Neural progenitor cell (in vitro differentiated cells): ENCODE data around the gene R3HCC1L. TPM values are rescaled to one million over a fixed set of nuclear protein-coding genes. Genes with fewer than 3 reads are reported as not detected.

Experiments used
- DNase-seq: peaks from one replicate; pipeline ENCODE4 v3.0.0-alpha.2; 2016; ENCODE audit warnings: low spot score
- H2AFZ ChIP-seq: fragments of 200-600 bp; sonication (generic); replicated peaks from 2 replicates; pipeline ENCODE4 v1.6.1; 2016; ENCODE audit warnings: antibody characterized with exemption
- H3F3A ChIP-seq: fragments of 200-600 bp; sonication (generic); 2 replicates; pipeline ENCODE4 v1.6.1; 2016; ENCODE audit warnings: antibody characterized with exemption, low read depth
- H3K27ac ChIP-seq: fragments of 200-600 bp; sonication (generic); 2 replicates; pipeline ENCODE4 v1.5.1; 2016; ENCODE audit warnings: mild to moderate bottlenecking
- H3K27me3 ChIP-seq: fragments of 200-600 bp; sonication (generic); 2 replicates; pipeline ENCODE4 v1.6.1; 2016; ENCODE audit warnings: mild to moderate bottlenecking, moderate library complexity
- H3K36me3 ChIP-seq: fragments of 200-600 bp; sonication (generic); 2 replicates; pipeline ENCODE4 v1.5.1; 2016
- H3K4me1 ChIP-seq: fragments of 200-600 bp; sonication (generic); 2 replicates; pipeline ENCODE4 v1.6.1; 2016; ENCODE audit warnings: mixed run types
- H3K4me2 ChIP-seq: fragments of 200-600 bp; sonication (generic); 2 replicates; pipeline ENCODE4 v1.6.1; 2016
- H3K4me3 ChIP-seq: fragments of 200-600 bp; sonication (generic); 2 replicates; pipeline ENCODE4 v1.5.1; 2016
- H3K79me2 ChIP-seq: fragments of 200-600 bp; sonication (generic); 2 replicates; pipeline ENCODE4 v1.6.1; 2016; ENCODE audit warnings: low read depth
- H3K9ac ChIP-seq: fragments of 200-600 bp; sonication (generic); 2 replicates; pipeline ENCODE4 v1.6.1; 2016
- H3K9me3 ChIP-seq: fragments of 200-600 bp; sonication (generic); 2 replicates; pipeline ENCODE4 v1.5.1; 2016; ENCODE audit warnings: low read depth
- H4K20me1 ChIP-seq: fragments of 200-600 bp; sonication (generic); 2 replicates; pipeline ENCODE4 v1.6.1; 2016; ENCODE audit warnings: low read depth
- H3K27ac Mint-ChIP-seq: 3 replicates; pipeline ENCODE4 v1.8.0; 2021; ENCODE audit warnings: mixed read lengths
- H3K27me3 Mint-ChIP-seq: 2 replicates; pipeline ENCODE4 v1.8.0; 2022; ENCODE audit warnings: low read depth, mild to moderate bottlenecking, inconsistent platforms, moderate library complexity, mixed read lengths; ENCODE audit not compliant: insufficient read depth
- H3K36me3 Mint-ChIP-seq: 3 replicates; pipeline ENCODE4 v1.8.0; 2021; ENCODE audit warnings: mixed read lengths
- H3K4me1 Mint-ChIP-seq: 3 replicates; pipeline ENCODE4 v1.8.0; 2021; ENCODE audit warnings: mixed read lengths
- H3K4me3 Mint-ChIP-seq: 3 replicates; pipeline ENCODE4 v1.8.0; 2021; ENCODE audit warnings: mild to moderate bottlenecking, moderate library complexity, mixed read lengths
- H3K9me3 Mint-ChIP-seq: 3 replicates; pipeline ENCODE4 v1.8.0; 2020; ENCODE audit warnings: mixed read lengths
- EZH2 ChIP-seq: fragments of 200-600 bp; sonication (generic); IDR thresholded peaks from 2 replicates; pipeline ENCODE4 v1.6.1; 2017; ENCODE audit warnings: antibody characterized with exemption, mild to moderate bottlenecking, moderate library complexity
- EZH2phosphoT487 ChIP-seq: fragments of 200-600 bp; sonication (generic); IDR thresholded peaks from 2 replicates; pipeline ENCODE4 v1.6.1; 2017; ENCODE audit warnings: antibody characterized with exemption
- total RNA-seq: library from RNA; depleted of rRNA; stranded (reverse); fragments of >200 nt; gene quantifications from 2 replicates; pipeline ENCODE4 v1.2.3, GENCODE V29; 2015; ENCODE audit warnings: low replicate concordance
- TF ChIP-seq, protein P1 (sequence below): fragments of 200-600 bp; sonication (generic); IDR thresholded peaks from 2 replicates; pipeline ENCODE4 v1.5.1; 2017; ENCODE audit warnings: antibody characterized with exemption, mild to moderate bottlenecking

Gene R3HCC1L
- total RNA-seq, 1 donor from 2014 or later, result 26.8 TPM

DNA sequence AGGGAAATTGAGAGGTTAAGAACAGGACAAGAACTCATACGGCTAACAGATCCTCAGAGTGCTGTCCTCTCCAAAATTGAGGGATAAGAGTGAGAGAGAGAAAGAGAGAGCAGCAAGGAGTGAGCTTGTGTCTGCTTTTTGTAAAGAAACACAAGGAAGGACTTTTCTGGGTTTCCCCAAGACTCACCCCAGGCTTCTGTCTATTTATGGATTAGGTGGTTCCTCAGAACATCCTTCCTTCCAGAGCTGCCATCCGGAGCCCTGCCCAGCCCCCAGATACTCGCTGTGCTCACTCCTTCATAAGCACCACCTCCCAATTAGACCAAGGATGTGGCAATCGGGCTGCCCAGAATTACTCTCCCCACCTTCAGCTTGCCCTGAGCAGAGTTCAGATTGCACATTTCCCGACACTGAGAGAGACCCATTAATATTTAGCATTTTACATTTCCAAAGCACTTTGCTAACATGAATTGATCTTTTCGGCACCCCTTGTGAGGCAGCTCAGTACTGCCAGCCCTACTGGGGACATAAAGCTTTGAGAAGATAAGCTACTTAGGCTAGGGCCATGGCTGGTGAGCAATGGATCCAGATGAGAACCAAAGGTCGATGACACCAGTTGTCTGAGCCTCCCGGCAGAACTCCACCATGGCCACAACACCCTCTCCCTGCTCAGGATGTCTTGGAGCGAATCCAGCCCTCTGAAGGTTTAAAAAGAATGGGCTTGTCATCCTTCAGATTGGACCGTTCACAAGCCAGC is 19.2 kb upstream of the R3HCC1L start:
- Histone ChIP-seq H3K4me3 (no peak overlapping the region), H3K9ac (no peak overlapping the region), H3K27ac (no peak overlapping the region), H3K4me1 (no peaks in the 10 kb centered on the region), H3K79me2 (no peaks in the 10 kb centered on the region), H4K20me1 (no peaks in the 10 kb centered on the region), H3K9me3 (no peaks in the 10 kb centered on the region), H2AFZ (no peak overlapping the region), H3F3A (no peaks in the 10 kb centered on the region), H3K36me3 (no peaks in the 10 kb centered on the region), H3K4me2 (no peak overlapping the region), H3K27me3 (peaks cover 4% of the 10 kb centered on the region)
- TF ChIP-seq EZH2phosphoT487 (no peak), EZH2 (no peak)
- TF ChIP-seq, protein P1, sequence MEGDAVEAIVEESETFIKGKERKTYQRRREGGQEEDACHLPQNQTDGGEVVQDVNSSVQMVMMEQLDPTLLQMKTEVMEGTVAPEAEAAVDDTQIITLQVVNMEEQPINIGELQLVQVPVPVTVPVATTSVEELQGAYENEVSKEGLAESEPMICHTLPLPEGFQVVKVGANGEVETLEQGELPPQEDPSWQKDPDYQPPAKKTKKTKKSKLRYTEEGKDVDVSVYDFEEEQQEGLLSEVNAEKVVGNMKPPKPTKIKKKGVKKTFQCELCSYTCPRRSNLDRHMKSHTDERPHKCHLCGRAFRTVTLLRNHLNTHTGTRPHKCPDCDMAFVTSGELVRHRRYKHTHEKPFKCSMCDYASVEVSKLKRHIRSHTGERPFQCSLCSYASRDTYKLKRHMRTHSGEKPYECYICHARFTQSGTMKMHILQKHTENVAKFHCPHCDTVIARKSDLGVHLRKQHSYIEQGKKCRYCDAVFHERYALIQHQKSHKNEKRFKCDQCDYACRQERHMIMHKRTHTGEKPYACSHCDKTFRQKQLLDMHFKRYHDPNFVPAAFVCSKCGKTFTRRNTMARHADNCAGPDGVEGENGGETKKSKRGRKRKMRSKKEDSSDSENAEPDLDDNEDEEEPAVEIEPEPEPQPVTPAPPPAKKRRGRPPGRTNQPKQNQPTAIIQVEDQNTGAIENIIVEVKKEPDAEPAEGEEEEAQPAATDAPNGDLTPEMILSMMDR, result no peak
- peaks cover 8% of the 10 kb centered on the region for H3K27me3 Mint-ChIP-seq
- peaks cover 3% of the 10 kb centered on the region for H3K9me3 Mint-ChIP-seq
- no peaks in the 10 kb centered on the region for H3K4me1 Mint-ChIP-seq
- H3K27ac Mint-ChIP-seq, result no peak overlapping the region
- no peak for DNase-seq
- H3K36me3 Mint-ChIP-seq, result no peaks in the 10 kb centered on the region
- no peak overlapping the region for H3K4me3 Mint-ChIP-seq

DNA sequence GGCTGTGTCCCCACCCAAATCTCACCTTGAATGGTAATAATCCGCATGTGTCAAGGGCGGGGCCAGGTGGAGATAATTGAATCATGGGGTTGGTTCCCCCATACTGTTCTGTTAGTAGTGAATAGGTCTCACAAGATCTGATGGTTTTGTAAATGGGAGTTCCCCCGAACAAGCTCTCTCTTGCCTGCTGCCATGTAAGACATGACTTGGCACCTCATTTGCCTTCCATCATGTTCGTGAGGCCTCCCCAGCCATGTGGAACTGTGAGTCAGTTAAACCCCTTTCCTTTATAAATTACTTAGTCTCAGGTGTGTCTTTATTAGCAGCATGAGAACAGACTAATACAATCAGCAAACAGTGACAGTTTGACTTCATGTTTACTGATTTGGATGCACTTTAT is 14.6 kb upstream of the R3HCC1L start:
- Histone ChIP-seq H3K36me3 (no peaks in the 10 kb centered on the region), H3K27me3 (no peaks in the 10 kb centered on the region), H3K9ac (no peak overlapping the region), H3K4me3 (no peak overlapping the region), H3K4me1 (no peaks in the 10 kb centered on the region), H3K79me2 (no peaks in the 10 kb centered on the region), H2AFZ (no peak overlapping the region), H3K4me2 (no peak overlapping the region), H3K27ac (no peak overlapping the region), H3K9me3 (peaks cover 3% of the 10 kb centered on the region), H3F3A (no peaks in the 10 kb centered on the region), H4K20me1 (no peaks in the 10 kb centered on the region)
- Mint-ChIP-seq H3K9me3 (peaks cover 7% of the 10 kb centered on the region), H3K27ac (no peak overlapping the region), H3K36me3 (no peaks in the 10 kb centered on the region), H3K4me3 (no peak overlapping the region), H3K4me1 (no peaks in the 10 kb centered on the region), H3K27me3 (peaks cover 4% of the 10 kb centered on the region)
- DNase-seq, result no peak
- TF ChIP-seq EZH2 (no peak), EZH2phosphoT487 (no peak)
- TF ChIP-seq, protein P1, result no peak

DNA sequence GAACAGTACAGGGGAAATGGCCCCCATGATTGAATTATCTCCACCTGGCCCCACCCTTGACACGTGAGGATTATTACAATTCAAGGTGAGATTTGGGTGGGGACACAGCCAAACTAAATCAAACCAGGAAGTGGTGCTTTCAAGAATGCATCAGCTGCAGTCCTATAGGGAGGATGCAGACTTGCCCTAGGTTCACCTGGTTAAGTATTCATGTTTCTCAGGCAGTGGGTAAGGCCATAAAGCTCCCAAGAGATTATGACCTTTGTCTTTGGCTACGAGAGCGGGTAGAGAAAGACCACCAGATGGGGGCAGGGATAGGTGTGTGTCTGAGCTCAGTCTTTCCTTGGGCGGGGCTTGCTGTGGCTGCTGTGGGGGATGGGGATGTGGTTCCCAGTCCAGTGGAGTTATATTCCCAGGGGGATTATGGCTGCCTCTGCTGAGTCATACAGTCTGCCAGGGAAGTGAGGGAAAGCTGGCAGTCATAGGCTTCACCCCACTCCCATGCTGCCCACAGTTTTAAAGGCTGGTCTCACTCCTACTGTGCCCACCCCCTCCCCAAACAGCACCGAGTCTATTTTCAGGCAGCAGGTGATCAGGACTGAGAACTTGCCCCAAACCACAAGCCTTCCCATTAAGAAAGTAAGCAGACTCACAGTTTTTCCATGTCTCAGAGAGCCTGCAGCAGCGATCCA is 8.4 kb upstream of the R3HCC1L start:
- no peaks in the 10 kb centered on the region for H3K79me2 ChIP-seq
- peak overlapping the region; percentile 7 for H2AFZ ChIP-seq
- H3K9ac ChIP-seq, result no peak overlapping the region
- H3K27ac ChIP-seq, result no peak overlapping the region
- Mint-ChIP-seq H3K36me3 (no peaks in the 10 kb centered on the region), H3K27ac (no peak overlapping the region), H3K4me1 (peaks cover 3% of the 10 kb centered on the region), H3K4me3 (no peak overlapping the region), H3K9me3 (peaks cover 5% of the 10 kb centered on the region), H3K27me3 (peaks cover 8% of the 10 kb centered on the region)
- H3K4me1 ChIP-seq, result peaks cover 3% of the 10 kb centered on the region
- DNase-seq, result no peak
- no peak overlapping the region for H3K4me2 ChIP-seq
- TF ChIP-seq EZH2phosphoT487 (no peak), EZH2 (no peak)
- TF ChIP-seq, protein P1, result no peak
- no peaks in the 10 kb centered on the region for H3K36me3 ChIP-seq
- no peaks in the 10 kb centered on the region for H3F3A ChIP-seq
- H3K4me3 ChIP-seq, result no peak overlapping the region
- H3K27me3 ChIP-seq, result no peaks in the 10 kb centered on the region
- peaks cover 3% of the 10 kb centered on the region for H3K9me3 ChIP-seq
- no peaks in the 10 kb centered on the region for H4K20me1 ChIP-seq
